Breast epithelium (tissue), 3 donors: Measurements from ENCODE around the gene PAX7.

Experiments
- CTCF ChIP-seq, 3 donors: fragments of 450-650 bp; IDR thresholded peaks; one replicate each; pipeline ENCODE4 v1.5.1; 2016 to 2017; ENCODE audit warnings: antibody characterized with exemption in 3 of 3, mild to moderate bottlenecking in 3 of 3, moderate library complexity in 3 of 3
- POLR2A ChIP-seq: fragments of 450-650 bp; IDR thresholded peaks from one replicate; pipeline ENCODE4 v1.6.1; 2016; ENCODE audit warnings: antibody characterized with exemption, mild to moderate bottlenecking, moderate library complexity
- POLR2AphosphoS5 ChIP-seq, 3 donors: sonication (generic); formaldehyde crosslinking; IDR thresholded peaks; one replicate each; pipeline ENCODE4 v1.6.1; 2017; ENCODE audit warnings: antibody characterized with exemption in 3 of 3

- TF ChIP-seq CTCF (IDR thresholded peaks at IDR 0.05): no peak
- TF ChIP-seq POLR2A: no peak
- TF ChIP-seq POLR2AphosphoS5 (IDR thresholded peaks at IDR 0.05): no peak
Observed at GRCh38 chr1:18750600-18750999, 120.0 kb downstream of the PAX7 start.
